Measurements from ENCODE around the gene BRCA1. TPM values are rescaled to one million over a fixed set of nuclear protein-coding genes. Genes with fewer than 3 reads are reported as not detected.
"Not testable (repeated sequence)": the region's sequence is repeated elsewhere in the genome, so short reads cannot be mapped to it uniquely, and the experiment has no call there.

Gene BRCA1
- total RNA-seq, 1 experiment from 2014 or later, result 28.4 TPM

- DNase-seq (ENCODE audit: low spot score), result peak; percentile 73
Measured at GRCh38 chr17:43003542-43004172, 121.5 kb downstream of the BRCA1 start.

GRCh38 chr17:43000894-43001293 lies 124.3 kb downstream of the BRCA1 start:
- DNase-seq (ENCODE audit: low spot score), result not testable (repeated sequence)

- no peak for DNase-seq (ENCODE audit: low spot score)
Measured at GRCh38 chr17:42999003-42999525, 126.1 kb downstream of the BRCA1 start.

- DNase-seq (ENCODE audit: low spot score), result peak; percentile 100
Measured at GRCh38 chr17:42997984-42998938, 126.9 kb downstream of the BRCA1 start, which contains the start of gene RPL27. RPL27 (plus strand) TSS chr17:42998419; CDS start chr17:42998751, 332 bp downstream.

GRCh38 chr17:42997390-42997983 lies 127.7 kb downstream of the BRCA1 start:
- DNase-seq (ENCODE audit: low spot score), result no peak

Other genes starting within 250 kb of the BRCA1 start
- not detected in 2 replicates for gene G6PC1, start 224.6 kb downstream of the BRCA1 start, total RNA-seq (2014; rRNA removed; shearing (Covaris generic))
- gene AARSD1, start 160.9 kb downstream of the BRCA1 start, total RNA-seq (2014; rRNA removed; shearing (Covaris generic)), result 23.7 and 27.2 TPM in 2 replicates
- gene PTGES3L, start 145.3 kb downstream of the BRCA1 start, total RNA-seq (2014; rRNA removed; shearing (Covaris generic)), result 0.19 TPM in 1 of 2 replicates, not detected in the other
- 3.6 and 3.8 TPM in 2 replicates for gene RUNDC1, start 144.8 kb downstream of the BRCA1 start, total RNA-seq (2014; rRNA removed; shearing (Covaris generic))
- gene RPL27, start 126.9 kb downstream of the BRCA1 start, total RNA-seq (2014; rRNA removed; shearing (Covaris generic)), result 1,450 and 1,519 TPM in 2 replicates
- 66.7 and 80.2 TPM in 2 replicates for gene IFI35, start 118.6 kb downstream of the BRCA1 start, total RNA-seq (2014; rRNA removed; shearing (Covaris generic))
- 104 and 118 TPM in 2 replicates for gene VAT1, start 103.0 kb downstream of the BRCA1 start, total RNA-seq (2014; rRNA removed; shearing (Covaris generic))
- not detected in 2 replicates for gene RND2, start 100.1 kb downstream of the BRCA1 start, total RNA-seq (2014; rRNA removed; shearing (Covaris generic))
- gene NBR1, start 45.9 kb upstream of the BRCA1 start, total RNA-seq (2014; rRNA removed; shearing (Covaris generic)), result 38.1 and 40.8 TPM in 2 replicates
- 1.7 and 2.4 TPM in 2 replicates for gene TMEM106A, start 86.5 kb upstream of the BRCA1 start, total RNA-seq (2014; rRNA removed; shearing (Covaris generic))
- gene CCDC200, start 103.3 kb upstream of the BRCA1 start, total RNA-seq (2014; rRNA removed; shearing (Covaris generic)), result not detected in 2 replicates
- gene RNU2-1, start 108.6 kb upstream of the BRCA1 start, total RNA-seq (2014; rRNA removed; shearing (Covaris generic)), result not detected in 2 replicates